ENCODE data around the gene LORICRIN.

The LORICRIN gene

GRCh38 chr1:153259387-153259786 is at the start of gene LORICRIN:
Gene LORICRIN (plus strand): TSS chr1:153259687. CDS start chr1:153260950, 1,263 bp downstream.
- DNase-seq, result no peak

- no peak for DNase-seq
Measured at GRCh38 chr1:153210206-153210605, 49.3 kb upstream of the LORICRIN start.

- no peak for DNase-seq
Measured at GRCh38 chr1:153212201-153212600, 47.3 kb upstream of the LORICRIN start.

GRCh38 chr1:153213519-153213918 is 46.0 kb upstream of the LORICRIN start:
- no peak for DNase-seq

- DNase-seq, result no peak
Measured at GRCh38 chr1:153217212-153217611, 42.3 kb upstream of the LORICRIN start, which contains the start of gene PRR9. Gene PRR9 (plus strand): TSS chr1:153217584. CDS start chr1:153218145, 561 bp downstream.

- DNase-seq, result no peak
Measured at GRCh38 chr1:153217744-153218416, 41.6 kb upstream of the LORICRIN start.

GRCh38 chr1:153220606-153221303 is 38.7 kb upstream of the LORICRIN start:
- DNase-seq, result no peak

- peak; percentile 79 for DNase-seq
Measured at GRCh38 chr1:153223040-153223891, 36.2 kb upstream of the LORICRIN start.

GRCh38 chr1:153227810-153228209 is 31.7 kb upstream of the LORICRIN start:
- no peak for DNase-seq

- DNase-seq, result no peak
Measured at GRCh38 chr1:153228491-153228890, 31.0 kb upstream of the LORICRIN start.

- DNase-seq, result peak; percentile 57
Measured at GRCh38 chr1:153229076-153229829, 30.2 kb upstream of the LORICRIN start.

GRCh38 chr1:153231363-153231762 is 28.1 kb upstream of the LORICRIN start:
- no peak for DNase-seq

GRCh38 chr1:153231785-153232184 is 27.7 kb upstream of the LORICRIN start:
- DNase-seq, result no peak

GRCh38 chr1:153232553-153232952 is 26.9 kb upstream of the LORICRIN start:
- no peak for DNase-seq

- no peak for DNase-seq
Measured at GRCh38 chr1:153233448-153233847, 26.0 kb upstream of the LORICRIN start.

- DNase-seq, result no peak
Measured at GRCh38 chr1:153238527-153238926, 21.0 kb upstream of the LORICRIN start.

GRCh38 chr1:153242160-153242559 is 17.3 kb upstream of the LORICRIN start:
- DNase-seq, result no peak

GRCh38 chr1:153245466-153245865 is 14.0 kb upstream of the LORICRIN start:
- no peak for DNase-seq

- DNase-seq, result no peak
Measured at GRCh38 chr1:153246018-153246417, 13.5 kb upstream of the LORICRIN start.

- DNase-seq, result no peak
Measured at GRCh38 chr1:153246825-153247224, 12.7 kb upstream of the LORICRIN start.

- no peak for DNase-seq
Measured at GRCh38 chr1:153248176-153248879, 11.2 kb upstream of the LORICRIN start.

- no peak for DNase-seq
Measured at GRCh38 chr1:153250166-153250565, 9.3 kb upstream of the LORICRIN start.
